ENCODE measurements around the gene PODXL2.

DNA sequence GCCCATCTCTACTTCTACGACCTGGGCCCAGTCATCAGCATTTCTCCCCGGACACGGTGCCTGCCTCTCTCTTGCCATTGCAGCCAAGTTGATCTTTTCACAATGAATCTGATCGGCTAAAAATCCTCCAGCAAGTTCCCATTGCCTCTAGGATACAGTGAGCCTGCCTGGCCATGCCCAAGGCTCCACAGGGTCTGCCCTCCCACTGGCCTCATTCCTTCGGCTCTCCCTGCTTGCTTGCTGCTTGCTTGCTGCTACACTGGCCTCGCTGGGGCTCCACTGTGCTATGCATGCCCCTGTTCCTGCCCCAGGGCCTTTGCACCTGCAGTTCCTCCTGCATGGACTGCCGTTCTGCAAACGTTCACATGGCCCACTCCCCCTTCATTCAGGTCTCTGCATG, 45.8 kb downstream of the PODXL2 start:
- TF ChIP-seq, protein P1, sequence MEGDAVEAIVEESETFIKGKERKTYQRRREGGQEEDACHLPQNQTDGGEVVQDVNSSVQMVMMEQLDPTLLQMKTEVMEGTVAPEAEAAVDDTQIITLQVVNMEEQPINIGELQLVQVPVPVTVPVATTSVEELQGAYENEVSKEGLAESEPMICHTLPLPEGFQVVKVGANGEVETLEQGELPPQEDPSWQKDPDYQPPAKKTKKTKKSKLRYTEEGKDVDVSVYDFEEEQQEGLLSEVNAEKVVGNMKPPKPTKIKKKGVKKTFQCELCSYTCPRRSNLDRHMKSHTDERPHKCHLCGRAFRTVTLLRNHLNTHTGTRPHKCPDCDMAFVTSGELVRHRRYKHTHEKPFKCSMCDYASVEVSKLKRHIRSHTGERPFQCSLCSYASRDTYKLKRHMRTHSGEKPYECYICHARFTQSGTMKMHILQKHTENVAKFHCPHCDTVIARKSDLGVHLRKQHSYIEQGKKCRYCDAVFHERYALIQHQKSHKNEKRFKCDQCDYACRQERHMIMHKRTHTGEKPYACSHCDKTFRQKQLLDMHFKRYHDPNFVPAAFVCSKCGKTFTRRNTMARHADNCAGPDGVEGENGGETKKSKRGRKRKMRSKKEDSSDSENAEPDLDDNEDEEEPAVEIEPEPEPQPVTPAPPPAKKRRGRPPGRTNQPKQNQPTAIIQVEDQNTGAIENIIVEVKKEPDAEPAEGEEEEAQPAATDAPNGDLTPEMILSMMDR (conservative IDR thresholded peaks at IDR 0.05; ENCODE audit: low read depth, low read length) = no peak
- TF ChIP-seq EZH2 (IDR thresholded peaks at IDR 0.05; ENCODE audit: borderline replicate concordance, low read depth, low read length, poor library complexity, severe bottlenecking) = no peak

All from A673 (cell line).